Colonic mucosa (tissue), 4 donors: ENCODE results near the gene ASIC4. TPM values are rescaled to one million over a fixed set of nuclear protein-coding genes. Genes with fewer than 3 reads are reported as not detected.
A peak's percentile ranks its signal among the peaks of the same experiment; 100 is the strongest.

Source experiments
- DNase-seq: peaks from one replicate; pipeline ENCODE4 v3.0.0-alpha.2; 2020
- H3K27ac ChIP-seq: fragments of 200-600 bp; one replicate; pipeline ENCODE4 v1.8.0; 2021
- H3K27me3 ChIP-seq: fragments of 200-600 bp; one replicate; pipeline ENCODE4 v1.8.0; 2021
- H3K36me3 ChIP-seq: fragments of 200-600 bp; one replicate; pipeline ENCODE4 v1.8.0; 2021
- H3K4me1 ChIP-seq: fragments of 200-600 bp; one replicate; pipeline ENCODE4 v1.8.0; 2021; ENCODE audit warnings: mild to moderate bottlenecking
- H3K4me3 ChIP-seq: fragments of 200-600 bp; one replicate; pipeline ENCODE4 v1.8.0; 2021
- H3K9ac ChIP-seq, 2 donors: one replicate each; pipeline ENCODE4 v1.7.0; 2013; ENCODE audit warnings: control low read depth in 2 of 2, low read depth in 2 of 2, low read length in 2 of 2
- H3K9me3 ChIP-seq: fragments of 200-600 bp; one replicate; pipeline ENCODE4 v1.8.0; 2021
- CTCF ChIP-seq: fragments of 200-600 bp; IDR thresholded peaks from one replicate; pipeline ENCODE4 v1.8.0; 2022; ENCODE audit warnings: antibody characterized with exemption, mild to moderate bottlenecking
- intact Hi-C: fragments of 100-400 bp; cut with DNase I; formaldehyde crosslinking; loops from one replicate; pipeline ENCODE4 v1.14.1; 2022
- total RNA-seq, 2 donors: library from RNA; stranded (reverse); fragmentation: NEBNext Ultra II Directional in 1 of 2; extraction: Animal tissue kit (Norgen Biotek cat#: 25700) in 1 of 2; gene quantifications; one replicate each; pipeline ENCODE4 v1.2.1, GENCODE V29; 2021
- donor health status: healthy.
- donor health status: DM: no; HTN: no; CAD: no.
- donor health status: DM: no; HTN: no; CAD: no.

ASIC4 gene
- total RNA-seq, 2 donors from 2014 or later = 0.12 TPM; not detected in 1

GRCh38 chr2:219497495-219498279 is 16.6 kb upstream of the ASIC4 start:
- intact Hi-C loops = loop anchor here (5.0 kb wide), 1 partner anchor 35 kb away; no protein-coding TSS in a partner anchor
- no peaks in the 10 kb centered on the region for H3K36me3 ChIP-seq
- peak; percentile 94 for DNase-seq
- peak overlapping the region; percentile 60 for H3K4me3 ChIP-seq
- no peak for TF ChIP-seq CTCF
- H3K9ac ChIP-seq = peak overlapping the region; percentile 92 to 96
- no peaks in the 10 kb centered on the region for H3K4me1 ChIP-seq
- peak overlapping the region; percentile 98 for H3K27ac ChIP-seq
- H3K9me3 ChIP-seq = no peaks in the 10 kb centered on the region
- peaks cover 24% of the 10 kb centered on the region for H3K27me3 ChIP-seq

- H3K9me3 ChIP-seq = no peaks in the 10 kb centered on the region
- DNase-seq = peak; percentile 99
- peak within 1 kb of the TSS; percentile 92 to 96 for H3K9ac ChIP-seq
- intact Hi-C loops = loop anchor here (5.0 kb wide), 1 partner anchor 34 kb away; no protein-coding TSS in a partner anchor
- H3K4me3 ChIP-seq = peak within 1 kb of the TSS; percentile 60
- no peaks in the 10 kb centered on the region for H3K36me3 ChIP-seq
- H3K27me3 ChIP-seq = peaks cover 24% of the 10 kb centered on the region
- no peaks in the 10 kb centered on the region for H3K4me1 ChIP-seq
- no peak for TF ChIP-seq CTCF
- peak within 1 kb of the TSS; percentile 98 for H3K27ac ChIP-seq
These were observed 15.8 kb upstream of the ASIC4 start, which contains the start of gene GMPPA for GRCh38 chr2:219498280-219499057. Gene GMPPA, plus strand, starts transcription at chr2:219498891. Its CDS starts 1,085 bp downstream, at chr2:219499976.

GRCh38 chr2:219499058-219499307 is 15.3 kb upstream of the ASIC4 start:
- Histone ChIP-seq H3K4me1 (no peaks in the 10 kb centered on the region), H3K9ac (peak overlapping the region; percentile 66 to 96), H3K27me3 (peaks cover 24% of the 10 kb centered on the region), H3K27ac (peak overlapping the region; percentile 98), H3K4me3 (peak overlapping the region; percentile 60), H3K9me3 (no peaks in the 10 kb centered on the region), H3K36me3 (no peaks in the 10 kb centered on the region)
- no peak for TF ChIP-seq CTCF
- DNase-seq = no peak
- intact Hi-C loops = loop anchor here (5.0 kb wide), 1 partner anchor 33 kb away; no protein-coding TSS in a partner anchor

- H3K27ac ChIP-seq = no peak overlapping the region
These were observed 14.7 kb upstream of the ASIC4 start for GRCh38 chr2:219499555-219499954.

More at GRCh38 chr2:219499555-219499954, 14.7 kb upstream of the ASIC4 start:
- H3K9me3 ChIP-seq = no peaks in the 10 kb centered on the region
- intact Hi-C loops = loop anchor here (5.0 kb wide), 1 partner anchor 33 kb away; no protein-coding TSS in a partner anchor
- peak overlapping the region in 1 of 2 donors; percentile 96 for H3K9ac ChIP-seq
- peaks cover 24% of the 10 kb centered on the region for H3K27me3 ChIP-seq
- H3K4me3 ChIP-seq = no peak overlapping the region
- H3K36me3 ChIP-seq = no peaks in the 10 kb centered on the region
- TF ChIP-seq CTCF = no peak
- no peak for DNase-seq
- no peaks in the 10 kb centered on the region for H3K4me1 ChIP-seq
